ENCODE results near the gene PLPPR1.

The PLPPR1 gene

GRCh38 chr9:101353683-101354082 is 325.2 kb downstream of the PLPPR1 start:
- no peak for DNase-seq (ENCODE audit: low spot score)

- no peak for DNase-seq (ENCODE audit: low spot score)
Observed at GRCh38 chr9:101354143-101354764, 325.7 kb downstream of the PLPPR1 start.

- DNase-seq (ENCODE audit: low spot score) = no peak
Observed at GRCh38 chr9:101354765-101355708, 326.5 kb downstream of the PLPPR1 start.

GRCh38 chr9:101356619-101357018 is 328.1 kb downstream of the PLPPR1 start:
- DNase-seq (ENCODE audit: low spot score) = no peak

- DNase-seq (ENCODE audit: low spot score) = no peak
Observed at GRCh38 chr9:101359679-101360078, 331.2 kb downstream of the PLPPR1 start.

- DNase-seq (ENCODE audit: low spot score) = no peak
Observed at GRCh38 chr9:101360647-101361046, 332.1 kb downstream of the PLPPR1 start.

GRCh38 chr9:101362450-101362849 is 333.9 kb downstream of the PLPPR1 start:
- no peak for DNase-seq (ENCODE audit: low spot score)

- DNase-seq (ENCODE audit: low spot score) = no peak
Observed at GRCh38 chr9:101365181-101365580, 336.7 kb downstream of the PLPPR1 start.

- no peak for DNase-seq (ENCODE audit: low spot score)
Observed at GRCh38 chr9:101366038-101366756, 337.7 kb downstream of the PLPPR1 start.

GRCh38 chr9:101367323-101367722 is 338.8 kb downstream of the PLPPR1 start:
- no peak for DNase-seq (ENCODE audit: low spot score)

- DNase-seq (ENCODE audit: low spot score) = no peak
Observed at GRCh38 chr9:101369286-101369685, 340.8 kb downstream of the PLPPR1 start.

GRCh38 chr9:101369884-101370531 is 341.5 kb downstream of the PLPPR1 start:
- no peak for DNase-seq (ENCODE audit: low spot score)

GRCh38 chr9:101371813-101372212 is 343.3 kb downstream of the PLPPR1 start:
- no peak for DNase-seq (ENCODE audit: low spot score)

- no peak for DNase-seq (ENCODE audit: low spot score)
Observed at GRCh38 chr9:101372327-101373118, 344.0 kb downstream of the PLPPR1 start.
